ENCODE results near the gene PAMR1.

The PAMR1 gene

GRCh38 chr11:35393098-35393497 lies 132.3 kb downstream of the PAMR1 start:
- no peak for DNase-seq

GRCh38 chr11:35391922-35392688 lies 133.3 kb downstream of the PAMR1 start:
- peak; percentile 58 to 83 (median 69) for DNase-seq

- DNase-seq, result peak in 1 of 5 donors; percentile 64
Observed at GRCh38 chr11:35390737-35391682, 134.4 kb downstream of the PAMR1 start.

GRCh38 chr11:35389897-35390465 lies 135.4 kb downstream of the PAMR1 start:
- peak in 1 of 5 donors; percentile 5 for DNase-seq

GRCh38 chr11:35389112-35389511 lies 136.3 kb downstream of the PAMR1 start:
- no peak for DNase-seq

GRCh38 chr11:35388061-35388460 lies 137.4 kb downstream of the PAMR1 start:
- DNase-seq, result no peak

GRCh38 chr11:35387111-35387982 lies 138.1 kb downstream of the PAMR1 start:
- no peak for DNase-seq

GRCh38 chr11:35383953-35384352 lies 141.5 kb downstream of the PAMR1 start:
- DNase-seq, result no peak
